GM18511 (cell line): ENCODE measurements around the gene PIK3C3.
A peak's percentile ranks its signal among the peaks of the same experiment; 100 is the strongest.

ENCODE experiments used
- ATAC-seq: cut with Tn5 transposase; IDR thresholded peaks from one replicate; pipeline ENCODE4 v1.9.1; 2021; ENCODE audit warnings: mild to moderate bottlenecking, moderate library complexity; ENCODE audit not compliant: unreplicated experiment

Gene PIK3C3

GRCh38 chr18:41954827-41955613 lies at the start of gene PIK3C3:
PIK3C3 (plus strand) TSS chr18:41955234; CDS start chr18:41955292, 58 bp downstream.
- ATAC-seq, result peak; percentile 98

DNA sequence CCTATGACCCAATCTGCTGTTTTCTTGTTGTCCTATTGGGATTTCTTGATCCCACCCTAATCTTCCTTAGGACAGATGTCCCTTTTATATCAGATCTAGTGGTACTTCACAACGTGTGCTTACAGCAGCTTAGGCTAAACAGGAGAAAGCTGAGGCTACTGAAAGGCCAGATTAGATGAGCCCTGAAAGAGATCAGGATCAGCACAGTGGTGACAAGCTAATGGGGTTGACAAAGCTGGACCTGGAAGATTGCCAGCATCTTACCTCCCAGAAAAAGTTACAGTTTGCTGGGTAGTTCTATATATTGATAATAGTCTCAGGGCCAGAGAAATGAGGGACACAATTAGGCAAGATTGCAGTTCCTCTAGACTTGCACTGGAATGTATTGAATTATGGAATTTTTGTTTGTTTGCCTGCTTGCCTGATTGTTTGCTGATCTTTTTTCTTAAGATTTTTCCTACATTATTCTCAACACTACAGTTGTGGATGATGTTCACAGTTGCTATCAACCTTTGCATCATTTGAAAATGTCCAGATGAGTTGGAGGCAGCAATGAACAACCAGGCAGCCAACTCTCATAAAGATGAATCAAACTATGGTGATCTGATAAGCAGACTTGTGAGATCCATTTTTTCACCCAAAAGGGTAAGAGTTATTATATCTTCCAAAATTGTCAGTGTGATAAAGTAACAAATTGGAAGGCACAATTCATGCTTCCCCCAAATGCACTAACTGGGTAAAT lies 49.1 kb upstream of the PIK3C3 start:
- no peak for ATAC-seq

DNA sequence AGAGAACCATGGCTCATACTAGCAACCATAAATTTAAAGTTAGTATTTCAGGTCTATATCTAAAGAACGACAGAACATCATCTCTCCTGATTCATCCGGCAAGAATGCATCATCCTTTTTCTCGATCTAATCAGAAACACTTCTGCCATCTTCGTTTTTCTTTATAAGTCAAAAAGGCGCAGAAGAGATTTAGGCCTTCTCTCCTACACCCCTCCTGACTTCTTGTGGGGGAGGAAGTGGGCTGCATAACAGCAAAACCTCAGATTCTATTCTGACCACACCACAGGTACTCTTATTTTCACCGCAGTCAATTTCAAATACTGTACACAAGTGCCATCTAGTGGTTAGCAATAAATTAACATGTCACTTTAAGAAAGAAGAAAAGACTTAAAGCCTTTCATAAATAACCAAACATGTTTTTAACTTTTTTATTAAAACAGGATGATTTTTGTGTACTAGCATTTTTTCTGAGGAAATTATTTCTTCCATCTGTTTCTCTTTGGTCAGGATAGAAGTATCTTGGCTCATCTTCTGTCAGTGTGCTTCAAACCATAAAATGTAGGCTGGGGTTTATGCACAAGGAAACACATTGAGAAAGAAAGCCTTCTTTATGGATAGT lies 48.4 kb upstream of the PIK3C3 start:
- ATAC-seq, result peak; percentile 94

DNA sequence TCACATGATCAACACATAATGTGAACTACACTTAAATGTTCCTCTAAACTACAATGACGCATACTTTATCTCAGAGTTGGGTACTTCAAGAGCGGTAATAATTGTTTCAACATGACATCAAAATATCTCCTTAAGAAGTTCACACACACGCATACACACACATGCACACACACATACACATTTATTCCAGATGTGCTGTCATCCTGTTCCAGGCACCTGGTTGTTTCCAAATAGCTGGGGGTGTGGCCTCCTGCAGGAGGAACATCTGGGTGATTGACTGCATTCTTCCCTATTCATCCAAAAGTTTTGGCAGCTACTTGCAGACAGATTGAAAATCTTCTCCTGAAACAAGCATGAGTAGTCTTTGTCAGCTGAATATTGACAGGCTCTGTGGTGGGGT lies 37.9 kb upstream of the PIK3C3 start:
- ATAC-seq, result no peak

GRCh38 chr18:41921770-41922169 lies 33.3 kb upstream of the PIK3C3 start:
- ATAC-seq, result no peak

DNA sequence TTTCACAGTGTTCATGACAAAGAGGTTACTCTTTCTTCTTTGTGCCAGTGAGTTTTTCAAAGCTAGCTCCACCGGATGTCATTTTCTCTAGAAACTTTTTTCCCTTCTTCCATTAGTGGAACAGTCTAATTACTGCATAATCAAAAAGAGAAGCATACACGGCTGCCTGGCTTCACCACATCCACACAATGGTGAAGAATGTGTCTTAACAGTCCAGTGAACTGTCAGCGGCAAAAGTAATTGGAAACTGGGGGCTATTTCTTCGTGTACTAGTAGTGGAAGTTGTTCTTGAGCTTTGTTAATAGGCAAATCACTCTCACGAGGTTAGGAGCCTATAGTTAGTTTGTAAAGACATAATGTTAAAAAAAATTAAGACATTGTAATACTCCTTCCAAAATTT lies 32.9 kb upstream of the PIK3C3 start:
- ATAC-seq, result no peak

- no peak for ATAC-seq
Observed at GRCh38 chr18:41922841-41923240, 32.2 kb upstream of the PIK3C3 start.

GRCh38 chr18:41923446-41923845 lies 31.6 kb upstream of the PIK3C3 start:
- ATAC-seq, result no peak

DNA sequence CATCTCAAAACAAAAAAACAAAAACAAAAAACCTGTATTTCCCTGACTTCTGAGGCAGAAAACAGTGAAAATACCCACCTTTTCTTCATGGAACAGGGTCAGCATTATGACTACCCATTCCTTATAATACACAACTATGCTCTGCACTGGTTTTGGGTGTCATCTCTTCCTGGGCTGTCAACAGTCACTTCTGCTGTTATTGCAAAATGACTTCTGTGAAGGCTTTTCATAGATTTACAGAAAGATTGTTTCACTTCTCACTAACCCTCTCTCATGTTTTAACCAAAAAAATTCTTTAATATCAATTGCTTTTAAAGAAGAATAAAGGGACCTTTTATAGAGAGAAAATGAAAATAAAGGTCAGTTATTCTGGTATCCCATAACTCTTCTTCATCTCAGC lies 26.5 kb upstream of the PIK3C3 start:
- ATAC-seq, result no peak

DNA sequence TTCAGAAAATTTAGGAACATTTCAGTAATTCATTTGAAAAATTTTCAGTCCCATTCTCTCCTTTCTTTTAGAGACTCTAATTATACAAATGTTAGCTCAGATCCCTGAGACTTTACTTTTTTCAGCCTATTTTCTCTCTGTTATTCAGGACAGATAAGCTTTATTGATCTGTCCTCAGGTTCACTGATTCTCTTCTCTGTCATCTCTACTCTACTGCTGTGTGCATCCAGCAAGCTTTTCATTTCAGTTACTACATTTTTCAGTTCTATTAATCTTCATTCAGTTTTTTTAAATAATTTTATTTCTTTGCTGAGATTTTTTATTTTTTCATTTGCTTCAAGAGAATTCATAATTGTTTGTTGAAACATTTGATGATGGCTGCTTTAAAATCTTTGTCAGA lies 22.1 kb upstream of the PIK3C3 start:
- no peak for ATAC-seq

DNA sequence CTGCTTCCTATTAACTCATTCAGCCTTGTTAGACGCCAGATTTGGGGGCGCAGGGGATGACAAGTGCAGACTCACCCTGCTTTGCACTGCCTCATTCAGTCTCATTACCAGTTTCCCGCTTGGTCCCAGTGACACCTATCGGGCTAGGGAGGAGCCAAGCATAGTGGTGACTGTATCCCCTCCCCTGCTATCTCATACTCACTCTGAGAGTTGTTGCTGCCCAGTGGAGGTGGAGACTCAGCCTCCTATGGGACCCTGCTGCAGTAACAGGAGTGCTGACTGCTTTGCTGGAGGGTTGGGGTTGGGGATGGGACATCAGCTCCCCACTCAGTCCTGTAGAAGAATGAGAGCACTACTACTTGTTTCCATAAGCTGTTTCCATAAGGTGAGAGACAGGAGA lies 21.3 kb upstream of the PIK3C3 start:
- ATAC-seq, result no peak

DNA sequence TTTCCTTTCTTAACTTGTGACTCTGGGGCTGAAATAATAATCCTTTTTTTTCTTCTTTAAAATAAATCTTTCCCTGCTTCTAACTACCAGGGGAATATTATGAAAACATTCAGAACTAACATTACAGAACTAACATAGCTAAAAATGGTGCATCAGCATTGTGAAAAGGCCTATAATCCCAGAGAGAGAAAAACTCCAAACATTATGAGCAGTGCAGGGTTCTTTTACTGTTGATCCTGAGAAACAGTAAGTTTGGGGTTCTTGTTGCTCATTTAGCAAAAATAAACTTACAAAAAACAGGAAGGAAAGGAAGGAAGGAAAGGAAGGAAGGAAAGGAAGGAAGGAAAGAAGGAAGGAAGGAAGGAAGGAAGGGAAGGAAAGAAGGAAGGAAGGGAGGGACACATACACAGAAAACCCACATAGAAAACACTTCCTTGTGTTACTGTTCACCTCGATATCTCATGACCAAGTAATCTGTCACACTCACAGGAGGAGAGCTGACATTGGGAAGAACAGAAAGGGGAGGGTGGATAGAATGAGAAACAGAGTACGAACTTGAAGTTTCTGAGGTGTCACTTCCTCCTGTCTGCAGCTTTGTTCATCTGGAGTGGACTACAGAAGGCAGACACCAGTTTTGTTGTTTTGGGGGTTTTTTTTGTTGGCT lies 18.4 kb upstream of the PIK3C3 start:
- peak; percentile 88 for ATAC-seq

DNA sequence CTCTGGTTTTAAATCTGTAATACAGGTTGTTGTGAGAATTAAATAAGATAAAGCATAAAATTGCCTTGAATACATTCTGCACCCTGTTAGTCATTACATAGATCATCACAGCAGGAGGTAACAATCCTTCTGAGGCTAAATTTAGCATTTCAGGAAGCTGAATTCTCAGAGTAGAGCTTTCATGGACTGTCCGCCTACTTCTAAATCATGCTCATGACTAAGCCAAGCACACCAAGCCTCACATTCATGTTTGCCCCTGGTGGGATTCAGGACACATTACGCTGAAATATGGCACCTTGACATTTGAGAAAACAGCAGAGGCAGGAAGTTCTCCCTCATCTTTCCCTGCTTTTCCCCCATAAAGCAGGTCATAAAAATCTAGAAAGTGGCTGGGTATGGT lies 16.6 kb upstream of the PIK3C3 start:
- no peak for ATAC-seq

DNA sequence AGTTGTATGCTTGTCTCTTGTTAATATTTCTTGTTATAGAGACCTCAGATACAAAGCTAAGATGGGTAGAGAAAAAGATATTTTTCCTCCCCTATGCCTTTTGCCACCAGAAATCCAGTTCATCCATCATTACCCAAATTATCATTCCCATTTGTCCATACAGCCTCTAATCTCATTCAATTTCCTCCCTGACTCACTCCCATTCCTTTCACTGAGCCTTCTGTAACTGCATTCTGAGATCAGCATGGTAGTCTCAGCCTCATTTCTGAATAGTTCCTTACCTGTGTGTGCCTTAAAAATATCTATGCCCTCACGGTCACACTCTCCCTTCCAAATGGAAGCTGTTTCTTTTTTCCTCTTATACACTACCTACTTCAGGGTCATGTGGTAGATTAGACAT lies 15.7 kb upstream of the PIK3C3 start:
- no peak for ATAC-seq

GRCh38 chr18:41940506-41941215 lies 14.4 kb upstream of the PIK3C3 start:
- ATAC-seq, result no peak

DNA sequence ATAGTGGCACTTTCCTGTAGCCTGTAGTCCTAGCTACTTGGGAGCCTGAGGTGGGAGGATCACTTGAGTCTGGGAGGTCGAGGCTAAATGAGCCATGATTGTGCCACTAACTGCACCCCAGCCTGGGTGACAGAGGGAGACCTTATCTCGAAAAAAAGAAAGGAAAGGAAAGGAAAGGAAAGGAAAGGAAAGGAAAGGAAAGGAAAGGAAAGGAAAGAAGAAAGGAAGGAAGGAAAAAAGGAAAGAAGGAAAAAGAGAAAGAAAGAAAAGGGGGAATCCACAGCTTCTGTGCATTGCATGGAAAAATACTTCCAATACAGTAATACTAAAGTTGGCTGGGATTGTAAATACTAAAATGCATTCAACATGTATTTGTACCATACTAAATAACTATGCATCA lies 12.8 kb upstream of the PIK3C3 start:
- ATAC-seq, result no peak

DNA sequence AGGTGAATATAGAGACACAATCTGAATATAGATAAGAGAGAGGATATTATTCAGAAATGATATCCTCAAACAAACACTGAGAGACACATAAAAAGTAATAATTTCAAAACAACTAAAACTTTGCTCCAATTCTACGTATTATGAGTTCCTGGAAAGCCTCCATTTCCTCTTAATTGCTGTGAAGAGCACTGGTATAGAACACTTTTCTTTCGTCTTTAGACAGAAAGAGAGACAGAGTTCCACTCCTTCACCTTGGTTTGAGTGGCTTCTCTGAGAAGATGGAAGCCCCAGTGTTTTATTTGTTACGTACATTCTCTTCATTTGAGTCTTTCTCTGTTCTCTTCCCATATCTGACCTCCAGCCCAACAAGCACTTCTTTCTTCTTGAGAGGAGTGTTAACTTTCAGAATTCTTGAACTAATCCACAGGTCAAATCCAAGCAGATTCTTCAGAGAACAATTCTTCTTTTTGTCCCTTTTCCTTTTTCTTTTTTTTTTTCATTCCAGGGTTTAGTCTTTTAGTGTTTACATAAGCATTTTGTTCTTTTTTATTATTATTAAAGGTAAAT lies 6.4 kb upstream of the PIK3C3 start:
- no peak for ATAC-seq

DNA sequence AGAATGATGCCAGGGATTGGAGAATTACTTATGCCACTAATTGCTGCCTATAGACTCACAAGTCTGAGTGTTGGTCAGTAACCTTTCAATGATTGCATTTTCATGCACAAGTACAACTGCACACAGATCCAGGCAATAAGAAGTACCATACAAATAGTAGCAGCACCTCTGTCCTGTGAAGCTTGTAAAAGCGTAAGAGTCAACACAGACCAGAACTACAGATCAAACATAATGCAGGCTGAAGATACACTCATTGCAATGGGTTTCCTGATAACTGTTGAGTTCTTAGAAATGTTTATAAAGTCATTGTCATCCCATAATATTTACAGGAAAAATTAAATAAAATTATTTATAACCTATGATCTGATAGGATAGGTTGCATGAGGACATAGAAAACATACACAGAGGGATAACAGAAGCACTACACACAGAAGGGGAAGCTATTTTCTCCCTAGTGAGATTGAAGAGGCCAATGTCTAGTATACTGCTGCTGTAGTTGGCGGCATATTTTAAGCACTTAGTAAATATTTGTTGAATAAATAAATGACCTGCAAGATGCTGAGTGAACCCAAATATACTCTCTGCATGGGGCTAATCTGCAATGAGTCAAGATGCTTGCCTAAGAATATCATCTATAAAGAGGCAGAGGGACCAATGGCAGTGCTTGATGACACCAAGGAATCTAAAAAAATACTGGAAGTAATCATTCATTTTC lies 5.7 kb upstream of the PIK3C3 start:
- no peak for ATAC-seq

- ATAC-seq, result no peak
Observed at GRCh38 chr18:41955688-41956087, 654 bp downstream of the PIK3C3 start.

DNA sequence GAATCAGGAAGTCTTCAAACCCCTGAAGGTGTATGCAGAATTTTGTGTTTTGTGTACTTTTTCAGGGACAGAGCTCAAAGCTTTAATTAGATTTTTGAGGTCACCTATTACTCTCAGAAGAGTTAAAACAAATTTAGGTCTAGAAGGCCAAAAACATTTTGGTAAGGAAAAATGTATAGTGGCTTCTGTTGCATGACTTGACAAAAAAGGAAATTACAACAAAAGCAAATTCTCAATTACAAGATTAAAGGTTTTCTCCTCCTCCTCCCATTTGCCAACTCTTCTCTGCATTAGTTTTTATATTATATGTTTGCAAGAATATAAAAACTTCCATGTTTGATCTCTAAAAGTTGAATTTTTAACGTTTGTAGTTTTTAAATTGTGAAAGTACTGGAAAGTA lies 4.0 kb downstream of the PIK3C3 start:
- no peak for ATAC-seq
